NCI-H1436 treated with DMSO at 0.1 percent for 48 hours (cell line): ENCODE measurements around the gene CCDC121.

ENCODE experiments used
- DNase-seq: peaks from one replicate; lab custom pipeline; 2025; lab: John Stamatoyannopoulos, UW

CCDC121 gene

GRCh38 chr2:27628767-27629709, at the start of gene CCDC121, which contains the start of gene GPN1:
TSS of gene CCDC121 (minus strand) at chr2:27629012. CDS start at chr2:27627799, 1,213 bp downstream.
TSS of gene GPN1 (plus strand) at chr2:27629050. CDS start at chr2:27629059, 9 bp downstream.
- peak; percentile 37 for DNase-seq

GRCh38 chr2:27672723-27673486, 44.1 kb upstream of the CCDC121 start:
- no peak for DNase-seq

- no peak for DNase-seq
Measured at GRCh38 chr2:27671235-27671634, 42.4 kb upstream of the CCDC121 start.

GRCh38 chr2:27667446-27667845, 38.6 kb upstream of the CCDC121 start:
- no peak for DNase-seq

- no peak for DNase-seq
Measured at GRCh38 chr2:27664622-27665363, 36.0 kb upstream of the CCDC121 start.

GRCh38 chr2:27664154-27664574, 35.4 kb upstream of the CCDC121 start:
- no peak for DNase-seq

GRCh38 chr2:27663285-27664153, 34.7 kb upstream of the CCDC121 start, which contains the start of the genes SLC4A1AP and SUPT7L:
TSS of gene SLC4A1AP (plus strand) at chr2:27663889. CDS start at chr2:27663915, 26 bp downstream.
TSS of gene SUPT7L (minus strand) at chr2:27663614. CDS start at chr2:27662192, 1,422 bp downstream.
- peak; percentile 49 for DNase-seq

GRCh38 chr2:27661371-27661770, 32.6 kb upstream of the CCDC121 start:
- no peak for DNase-seq

GRCh38 chr2:27655155-27655951, 26.5 kb upstream of the CCDC121 start:
- no peak for DNase-seq

GRCh38 chr2:27653397-27653796, 24.6 kb upstream of the CCDC121 start:
- DNase-seq = no peak

GRCh38 chr2:27652790-27653189, 24.0 kb upstream of the CCDC121 start:
- DNase-seq = no peak

GRCh38 chr2:27652341-27652740, 23.5 kb upstream of the CCDC121 start:
- DNase-seq = no peak

GRCh38 chr2:27651056-27651455, 22.2 kb upstream of the CCDC121 start:
- no peak for DNase-seq

GRCh38 chr2:27647737-27648136, 18.9 kb upstream of the CCDC121 start:
- no peak for DNase-seq

- DNase-seq = no peak
Measured at GRCh38 chr2:27647289-27647688, 18.5 kb upstream of the CCDC121 start.

GRCh38 chr2:27645197-27645596, 16.4 kb upstream of the CCDC121 start:
- DNase-seq = no peak

- DNase-seq = no peak
Measured at GRCh38 chr2:27640722-27641245, 12.0 kb upstream of the CCDC121 start.

GRCh38 chr2:27638709-27639108, 9.9 kb upstream of the CCDC121 start:
- no peak for DNase-seq

- no peak for DNase-seq
Measured at GRCh38 chr2:27638037-27638637, 9.3 kb upstream of the CCDC121 start.
